Measurements from ENCODE around the gene CEACAM4.
"Not testable (repeated sequence)": the region's sequence is repeated elsewhere in the genome, so short reads cannot be mapped to it uniquely, and the experiment has no call there.

The CEACAM4 gene

GRCh38 chr19:41582577-41583182, 44.2 kb downstream of the CEACAM4 start:
- DNase-seq, result not testable (repeated sequence)

- not testable (repeated sequence) for DNase-seq
Measured at GRCh38 chr19:41581068-41581467, 45.8 kb downstream of the CEACAM4 start.

- no peak for DNase-seq
Measured at GRCh38 chr19:41578886-41579285, 48.0 kb downstream of the CEACAM4 start.

DNA sequence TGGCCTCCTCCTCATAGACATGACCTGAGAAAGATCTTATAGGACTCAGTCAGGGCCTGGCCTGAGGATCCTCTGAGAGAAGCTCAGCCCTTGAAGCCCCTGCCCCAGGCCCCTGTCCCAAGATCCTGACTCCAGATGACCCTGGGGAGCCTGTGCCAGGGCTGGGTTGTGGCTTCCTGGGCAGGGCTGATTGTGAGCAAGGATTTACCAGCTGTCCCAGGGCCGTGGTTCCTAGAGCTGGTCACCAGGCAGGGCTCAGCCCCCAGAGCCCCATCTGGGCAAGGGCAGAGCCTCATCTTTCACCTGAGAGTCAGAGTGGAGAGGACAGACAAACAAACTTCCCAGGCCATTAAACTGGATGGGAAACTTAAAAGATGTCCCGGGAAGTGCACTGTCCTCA, 49.0 kb downstream of the CEACAM4 start:
- no peak for DNase-seq

DNA sequence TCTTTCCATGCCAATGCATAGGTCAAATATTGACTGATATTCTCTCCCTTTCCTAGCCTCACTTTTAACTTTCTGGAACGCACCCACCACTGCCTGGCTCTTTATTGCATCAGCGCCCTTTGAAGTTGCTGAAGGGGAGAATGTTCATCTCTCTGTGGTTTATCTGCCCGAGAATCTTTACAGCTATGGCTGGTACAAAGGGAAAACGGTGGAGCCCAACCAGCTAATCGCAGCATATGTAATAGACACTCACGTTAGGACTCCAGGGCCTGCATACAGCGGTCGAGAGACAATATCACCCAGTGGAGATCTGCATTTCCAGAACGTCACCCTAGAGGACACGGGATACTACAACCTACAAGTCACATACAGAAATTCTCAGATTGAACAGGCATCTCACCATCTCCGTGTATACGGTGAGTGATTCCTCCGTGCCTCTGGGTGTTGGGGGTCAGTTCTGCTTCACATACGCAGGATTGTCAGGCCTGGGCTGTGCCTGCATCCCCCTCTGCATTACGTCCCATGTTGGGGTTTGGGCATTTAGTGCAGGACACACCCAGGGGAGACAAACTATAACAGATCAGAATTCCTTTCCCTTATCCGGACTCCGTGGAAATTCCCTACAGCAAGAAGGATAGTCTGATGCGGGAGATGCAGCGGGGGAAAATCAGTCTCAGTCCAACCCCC, 49.6 kb downstream of the CEACAM4 start:
- DNase-seq, result no peak

- DNase-seq, result peak; percentile 43
Measured at GRCh38 chr19:41575998-41576397, 50.9 kb downstream of the CEACAM4 start, which contains the start of gene CEACAM21. CEACAM21 (plus strand) TSS chr19:41576166; CDS start chr19:41576275, 109 bp downstream.

GRCh38 chr19:41570639-41571112, 56.2 kb downstream of the CEACAM4 start:
- peak; percentile 85 for DNase-seq

- DNase-seq, result no peak
Measured at GRCh38 chr19:41570179-41570578, 56.7 kb downstream of the CEACAM4 start.

DNA sequence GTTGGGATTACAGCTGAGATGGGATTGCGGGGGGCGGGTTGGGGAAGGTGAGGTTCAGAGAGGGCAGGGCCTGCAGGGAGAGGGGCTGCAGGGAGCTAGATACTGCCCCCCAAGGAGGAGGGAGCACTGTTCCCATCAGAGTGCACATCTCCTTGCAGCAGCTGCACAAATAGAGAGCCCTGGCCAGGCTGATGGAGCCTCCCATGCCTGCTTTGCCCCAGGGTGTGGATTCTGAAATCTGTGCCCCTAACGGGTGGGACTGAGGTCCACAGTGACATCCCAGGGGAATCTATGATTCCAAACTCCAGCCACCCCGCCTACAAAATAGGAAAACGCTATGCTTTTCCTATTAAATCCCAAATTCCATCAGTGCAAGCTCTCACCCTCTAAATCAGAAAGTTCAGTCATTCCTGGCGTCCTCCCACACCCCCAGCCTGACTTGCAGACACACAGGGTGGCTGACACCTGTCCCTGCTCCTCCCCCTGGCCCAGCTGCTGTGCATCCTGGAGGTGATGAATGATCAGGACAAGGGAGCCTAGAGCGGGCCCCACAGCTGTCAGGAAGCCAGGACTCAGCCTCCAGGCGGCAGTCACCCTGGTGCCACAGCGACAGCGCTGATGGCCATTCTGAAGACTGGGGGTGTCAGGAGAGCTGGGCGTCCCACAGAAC, 57.3 kb downstream of the CEACAM4 start:
- no peak for DNase-seq
